SW 1271 (cell line): ENCODE measurements around the gene ZNHIT2.

Experiments
- DNase-seq, 2 experiments: peaks; one replicate each; lab custom pipeline; 2025; lab: John Stamatoyannopoulos, UW

The ZNHIT2 gene

GRCh38 chr11:65103476-65103875 lies 14.0 kb downstream of the ZNHIT2 start:
- DNase-seq, result no peak

GRCh38 chr11:65102142-65103095 lies 15.1 kb downstream of the ZNHIT2 start:
- DNase-seq, result no peak

GRCh38 chr11:65100674-65101350 lies 16.7 kb downstream of the ZNHIT2 start:
- no peak for DNase-seq

- DNase-seq, result no peak
Observed at GRCh38 chr11:65096926-65097325, 20.6 kb downstream of the ZNHIT2 start.

- DNase-seq, result peak; percentile 71 to 85
Observed at GRCh38 chr11:65095974-65096806, 21.3 kb downstream of the ZNHIT2 start, which contains the start of gene VPS51. Gene VPS51, plus strand, starts transcription at chr11:65096214. Its CDS starts 37 bp downstream, at chr11:65096251.

GRCh38 chr11:65095427-65095826 lies 22.1 kb downstream of the ZNHIT2 start:
- DNase-seq, result no peak

GRCh38 chr11:65090628-65091027 lies 26.9 kb downstream of the ZNHIT2 start:
- DNase-seq, result no peak

- DNase-seq, result no peak
Observed at GRCh38 chr11:65089621-65090020, 27.9 kb downstream of the ZNHIT2 start.

- no peak for DNase-seq
Observed at GRCh38 chr11:65087827-65088226, 29.7 kb downstream of the ZNHIT2 start.

GRCh38 chr11:65087216-65087615 lies 30.3 kb downstream of the ZNHIT2 start:
- no peak for DNase-seq

GRCh38 chr11:65086809-65087208 lies 30.7 kb downstream of the ZNHIT2 start:
- no peak for DNase-seq

- DNase-seq, result no peak
Observed at GRCh38 chr11:65085446-65085845, 32.1 kb downstream of the ZNHIT2 start.

GRCh38 chr11:65084598-65085375 lies 32.7 kb downstream of the ZNHIT2 start:
- no peak for DNase-seq

- DNase-seq, result peak; percentile 81 to 94
Observed at GRCh38 chr11:65083834-65084597, 33.5 kb downstream of the ZNHIT2 start, which contains the start of the genes CDCA5 and ZFPL1. Gene CDCA5, minus strand, starts transcription at chr11:65084040. Its CDS starts 62 bp downstream, at chr11:65083978. Gene ZFPL1, plus strand, starts transcription at chr11:65084222. Its CDS starts 477 bp downstream, at chr11:65084699.

GRCh38 chr11:65083134-65083833 lies 34.2 kb downstream of the ZNHIT2 start:
- no peak for DNase-seq

GRCh38 chr11:65078786-65079342 lies 38.6 kb downstream of the ZNHIT2 start:
- no peak for DNase-seq

GRCh38 chr11:65078151-65078550 lies 39.4 kb downstream of the ZNHIT2 start:
- DNase-seq, result peak in 1 of 2 experiments; percentile 47

GRCh38 chr11:65077451-65077850 lies 40.0 kb downstream of the ZNHIT2 start:
- DNase-seq, result no peak

GRCh38 chr11:65072631-65072966 lies 44.9 kb downstream of the ZNHIT2 start:
- no peak for DNase-seq
